GM12873 (cell line): Measurements from ENCODE around the gene NUMB.

Experiments used
- CTCF ChIP-seq: IDR thresholded peaks from 2 replicates; pipeline ENCODE4 v1.5.1; 2012; ENCODE audit warnings: low read depth, mild to moderate bottlenecking, moderate library complexity, low read length, control low read depth; ENCODE audit not compliant: insufficient read depth; ENCODE audit errors: missing control alignments

NUMB gene

GRCh38 chr14:73285979-73286378, 172.4 kb downstream of the NUMB start:
- no peak for TF ChIP-seq CTCF

GRCh38 chr14:73283608-73284379, 174.6 kb downstream of the NUMB start:
- TF ChIP-seq CTCF: no peak

- TF ChIP-seq CTCF: no peak
These were observed 177.4 kb downstream of the NUMB start for GRCh38 chr14:73280903-73281302.

GRCh38 chr14:73277376-73277775, 181.0 kb downstream of the NUMB start:
- no peak for TF ChIP-seq CTCF

- TF ChIP-seq CTCF: no peak
These were observed 181.5 kb downstream of the NUMB start for GRCh38 chr14:73276836-73277235.

- no peak for TF ChIP-seq CTCF
These were observed 184.5 kb downstream of the NUMB start for GRCh38 chr14:73273799-73274198.

- no peak for TF ChIP-seq CTCF
These were observed 186.0 kb downstream of the NUMB start for GRCh38 chr14:73272393-73272792.
